Esophagus (tissue), 2 donors: ENCODE data around the gene FGGY. TPM values are rescaled to one million over a fixed set of nuclear protein-coding genes. Genes with fewer than 3 reads are reported as not detected.

Experiments
- H3K27ac ChIP-seq, 2 donors: one replicate each; pipeline ENCODE4 v1.5.1; 2013; ENCODE audit warnings: low read depth in 2 of 2, mild to moderate bottlenecking in 2 of 2, inconsistent platforms in 1 of 2, low read length in 1 of 2, moderate library complexity in 1 of 2
- H3K27me3 ChIP-seq, 2 donors: one replicate each; pipeline ENCODE4 v1.6.1; 2013; ENCODE audit warnings: low read length in 2 of 2, control low read depth in 1 of 2, mild to moderate bottlenecking in 1 of 2; ENCODE audit not compliant: insufficient read depth in 2 of 2, control insufficient read depth in 1 of 2
- H3K36me3 ChIP-seq, 2 donors: one replicate each; pipeline ENCODE4 v1.6.1; 2013; ENCODE audit warnings: low read length in 1 of 2; ENCODE audit not compliant: control insufficient read depth in 2 of 2, insufficient read depth in 2 of 2
- H3K4me1 ChIP-seq, 2 donors: one replicate each; pipeline ENCODE4 v1.6.1; 2013; ENCODE audit warnings: low read length in 1 of 2; ENCODE audit not compliant: control insufficient read depth in 2 of 2, insufficient read depth in 2 of 2
- H3K4me3 ChIP-seq, 2 donors: one replicate each; pipeline ENCODE4 v1.5.1; 2013; ENCODE audit warnings: low read length in 2 of 2, mild to moderate bottlenecking in 2 of 2, low read depth in 1 of 2, moderate library complexity in 1 of 2
- H3K9me3 ChIP-seq, 2 donors: one replicate each; pipeline ENCODE4 v1.6.1; 2013; ENCODE audit warnings: mild to moderate bottlenecking in 2 of 2, low read depth in 1 of 2, low read length in 1 of 2, moderate library complexity in 1 of 2; ENCODE audit not compliant: control insufficient read depth in 2 of 2, insufficient read depth in 1 of 2
- WGBS, 2 donors: extraction: QIAGEN DNeasy Blood & Tissue Kit; methylation state at CpG; one replicate each; pipeline ENCODE4 v1.1.7; 2013; 5-methylcytosine and 5-hydroxymethylcytosine counted together
- polyA plus RNA-seq, 2 donors: library from polyadenylated mRNA; stranded (reverse); fragments of 200-250 nt; gene quantifications; one replicate each; pipeline ENCODE4 v1.2.3, GENCODE V29; 2013
- donor health status: healthy with polysubstance abuse.
- donor health status: Bipolar disorder and iron deficiency.

The FGGY gene
- polyA plus RNA-seq, 2 donors: 2.4 to 4.4 TPM

- no peak overlapping the region for H3K4me3 ChIP-seq
- 77% methylated on average over 8 of the region's 8 CpGs for WGBS, 2 donors
Observed at GRCh38 chr1:59404796-59405195, 107.9 kb downstream of the FGGY start.

GRCh38 chr1:59406437-59407164, 109.7 kb downstream of the FGGY start:
- no peaks in the 10 kb centered on the region for H3K4me1 ChIP-seq

More at GRCh38 chr1:59404796-59405195, 107.9 kb downstream of the FGGY start:
- Histone ChIP-seq H3K36me3 (no peaks in the 10 kb centered on the region), H3K27ac (no peak overlapping the region), H3K4me1 (no peaks in the 10 kb centered on the region), H3K27me3 (no peaks in the 10 kb centered on the region), H3K9me3 (no peaks in the 10 kb centered on the region)

GRCh38 chr1:59408608-59409240, 111.8 kb downstream of the FGGY start:
- H3K4me3 ChIP-seq: no peak overlapping the region
- H3K27me3 ChIP-seq: no peaks in the 10 kb centered on the region
- no peaks in the 10 kb centered on the region for H3K36me3 ChIP-seq
- H3K4me1 ChIP-seq: no peaks in the 10 kb centered on the region
- H3K27ac ChIP-seq: no peak overlapping the region
- no peaks in the 10 kb centered on the region for H3K9me3 ChIP-seq
- 68 to 70% methylated on average over 4 of the region's 4 CpGs for WGBS, 2 donors

More at GRCh38 chr1:59406437-59407164, 109.7 kb downstream of the FGGY start:
- Histone ChIP-seq H3K9me3 (no peaks in the 10 kb centered on the region), H3K4me3 (no peak overlapping the region), H3K27ac (no peak overlapping the region), H3K27me3 (no peaks in the 10 kb centered on the region), H3K36me3 (no peaks in the 10 kb centered on the region)
- WGBS, 2 donors: 96 to 97% methylated on average over 4 of the region's 4 CpGs

GRCh38 chr1:59409549-59409948, 112.7 kb downstream of the FGGY start:
- H3K36me3 ChIP-seq: no peaks in the 10 kb centered on the region
- no peak overlapping the region for H3K27ac ChIP-seq
- H3K4me1 ChIP-seq: no peaks in the 10 kb centered on the region
- no peaks in the 10 kb centered on the region for H3K27me3 ChIP-seq
- H3K4me3 ChIP-seq: no peak overlapping the region
- no peaks in the 10 kb centered on the region for H3K9me3 ChIP-seq

- Histone ChIP-seq H3K27ac (no peak overlapping the region), H3K4me1 (no peaks in the 10 kb centered on the region), H3K9me3 (no peaks in the 10 kb centered on the region), H3K4me3 (no peak overlapping the region), H3K27me3 (no peaks in the 10 kb centered on the region), H3K36me3 (no peaks in the 10 kb centered on the region)
- WGBS, 2 donors: 90 to 91% methylated on average over 2 of the region's 2 CpGs
Observed at GRCh38 chr1:59409986-59410385, 113.1 kb downstream of the FGGY start.

GRCh38 chr1:59410457-59410856, 113.6 kb downstream of the FGGY start:
- Histone ChIP-seq H3K9me3 (no peaks in the 10 kb centered on the region), H3K27me3 (no peaks in the 10 kb centered on the region), H3K4me3 (no peak overlapping the region), H3K36me3 (no peaks in the 10 kb centered on the region), H3K27ac (no peak overlapping the region), H3K4me1 (no peaks in the 10 kb centered on the region)
- WGBS, 2 donors: 95 to 99% methylated on average over 2 of the region's 2 CpGs

- Histone ChIP-seq H3K36me3 (no peaks in the 10 kb centered on the region), H3K4me3 (no peak overlapping the region), H3K9me3 (no peaks in the 10 kb centered on the region), H3K27me3 (no peaks in the 10 kb centered on the region), H3K4me1 (no peaks in the 10 kb centered on the region), H3K27ac (no peak overlapping the region)
- WGBS, 2 donors: 89 to 91% methylated on average over 3 of the region's 3 CpGs
Observed at GRCh38 chr1:59411147-59411546, 114.3 kb downstream of the FGGY start.

- no peaks in the 10 kb centered on the region for H3K36me3 ChIP-seq
- H3K27me3 ChIP-seq: no peaks in the 10 kb centered on the region
- H3K9me3 ChIP-seq: no peaks in the 10 kb centered on the region
- no peak overlapping the region for H3K27ac ChIP-seq
- 70 to 90% methylated on average over 2 of the region's 2 CpGs for WGBS, 2 donors
- H3K4me3 ChIP-seq: no peak overlapping the region
- H3K4me1 ChIP-seq: no peaks in the 10 kb centered on the region
Observed at GRCh38 chr1:59412718-59413326, 115.9 kb downstream of the FGGY start.

- H3K36me3 ChIP-seq: no peaks in the 10 kb centered on the region
- no peaks in the 10 kb centered on the region for H3K4me1 ChIP-seq
- no peaks in the 10 kb centered on the region for H3K27me3 ChIP-seq
- no peak overlapping the region for H3K4me3 ChIP-seq
- no peak overlapping the region for H3K27ac ChIP-seq
- 84 to 89% methylated on average over 1 of the region's 1 CpG for WGBS, 2 donors
- no peaks in the 10 kb centered on the region for H3K9me3 ChIP-seq
Observed at GRCh38 chr1:59413327-59413720, 116.4 kb downstream of the FGGY start.
